Smooth muscle cell (in vitro differentiated cells): ENCODE data around the gene KRTAP10-1. TPM values are rescaled to one million over a fixed set of nuclear protein-coding genes. Genes with fewer than 3 reads are reported as not detected.

Experiments used
- DNase-seq: peaks from one replicate; lab custom pipeline; 2025; ENCODE audit not compliant: unreplicated experiment; lab: John Stamatoyannopoulos, UW
- H2AFZ ChIP-seq: fragments of 200-600 bp; sonication (generic); 2 replicates; pipeline ENCODE4 v1.6.0; 2016; ENCODE audit warnings: antibody characterized with exemption, low read depth, mild to moderate bottlenecking
- H3F3A ChIP-seq: fragments of 200-600 bp; sonication (generic); 2 replicates; pipeline ENCODE4 v1.6.0; 2017; ENCODE audit warnings: antibody characterized with exemption, low read depth
- H3K27ac ChIP-seq: fragments of 200-600 bp; sonication (generic); 2 replicates; pipeline ENCODE4 v1.5.1; 2016; ENCODE audit warnings: low read depth, mild to moderate bottlenecking
- H3K27me3 ChIP-seq: fragments of 200-600 bp; sonication (generic); 2 replicates; pipeline ENCODE4 v1.6.1; 2016; ENCODE audit warnings: low read depth, mild to moderate bottlenecking
- H3K36me3 ChIP-seq: fragments of 200-600 bp; sonication (generic); 2 replicates; pipeline ENCODE4 v1.5.1; 2016; ENCODE audit warnings: low read depth
- H3K4me1 ChIP-seq: fragments of 200-600 bp; sonication (generic); 2 replicates; pipeline ENCODE4 v1.5.1; 2016; ENCODE audit warnings: low read depth
- H3K4me2 ChIP-seq: fragments of 200-600 bp; sonication (generic); 2 replicates; pipeline ENCODE4 v1.6.0; 2016; ENCODE audit warnings: mild to moderate bottlenecking
- H3K4me3 ChIP-seq: fragments of 200-600 bp; sonication (generic); 2 replicates; pipeline ENCODE4 v1.5.1; 2016; ENCODE audit warnings: mild to moderate bottlenecking
- H3K79me2 ChIP-seq: fragments of 200-600 bp; sonication (generic); 2 replicates; pipeline ENCODE4 v1.6.0; 2016; ENCODE audit warnings: low read depth, mild to moderate bottlenecking
- H3K9ac ChIP-seq: fragments of 200-600 bp; sonication (generic); 2 replicates; pipeline ENCODE4 v1.6.0; 2016; ENCODE audit warnings: low read depth
- H3K9me3 ChIP-seq: fragments of 200-600 bp; sonication (generic); replicated peaks from 2 replicates; pipeline ENCODE4 v1.5.1; 2016; ENCODE audit warnings: low read depth
- H4K20me1 ChIP-seq: fragments of 200-600 bp; sonication (generic); 2 replicates; pipeline ENCODE4 v1.6.0; 2016; ENCODE audit warnings: low read depth
- CTCF ChIP-seq: fragments of 200-600 bp; sonication (generic); IDR thresholded peaks from 2 replicates; pipeline ENCODE4 v1.5.1; 2017; ENCODE audit warnings: borderline replicate concordance, mild to moderate bottlenecking, antibody characterized with exemption; ENCODE audit not compliant: insufficient read depth, poor library complexity, severe bottlenecking
- WGBS: methylation state at CpG from one replicate; pipeline ENCODE4 v1.1.7; 2016; ENCODE audit warnings: low lambda C conversion rate; 5-methylcytosine and 5-hydroxymethylcytosine counted together
- polyA plus RNA-seq: library from polyadenylated mRNA; unstranded; fragments of >200 nt; fragmentation: Nextera tagmentation; extraction: Ambion mirVana; gene quantifications from 2 replicates; pipeline ENCODE4 v1.2.1, GENCODE V29; 2016
- total RNA-seq: library from RNA; depleted of rRNA; stranded (reverse); fragments of >200 nt; gene quantifications from 2 replicates; pipeline ENCODE4 v1.2.3, GENCODE V29; 2014

The KRTAP10-1 gene
- total and polyA plus RNA-seq, 2 experiments from 2014 or later: not detected

- DNase-seq: no peak
Observed at GRCh38 chr21:44569861-44570517, 30.0 kb upstream of the KRTAP10-1 start.

GRCh38 chr21:44568667-44569556 lies 28.9 kb upstream of the KRTAP10-1 start:
- Histone ChIP-seq H3K9ac (no peak overlapping the region), H3K4me3 (no peak overlapping the region), H3K9me3 (no peaks in the 10 kb centered on the region), H3K27me3 (no peaks in the 10 kb centered on the region), H3F3A (no peaks in the 10 kb centered on the region), H3K36me3 (no peaks in the 10 kb centered on the region), H3K4me1 (no peaks in the 10 kb centered on the region), H3K27ac (no peak overlapping the region), H3K79me2 (no peaks in the 10 kb centered on the region), H3K4me2 (no peak overlapping the region), H2AFZ (no peak overlapping the region), H4K20me1 (no peaks in the 10 kb centered on the region)
- WGBS: 88% methylated on average over 26 of the region's 27 CpGs
- TF ChIP-seq CTCF: no peak
- DNase-seq: no peak

More at GRCh38 chr21:44569861-44570517, 30.0 kb upstream of the KRTAP10-1 start:
- Histone ChIP-seq H3K4me3 (no peak overlapping the region), H3F3A (no peaks in the 10 kb centered on the region), H3K4me2 (no peak overlapping the region), H3K4me1 (no peaks in the 10 kb centered on the region), H2AFZ (no peak overlapping the region), H3K9ac (no peak overlapping the region), H3K36me3 (no peaks in the 10 kb centered on the region), H3K27me3 (no peaks in the 10 kb centered on the region), H3K79me2 (no peaks in the 10 kb centered on the region), H3K9me3 (no peaks in the 10 kb centered on the region), H4K20me1 (no peaks in the 10 kb centered on the region), H3K27ac (no peak overlapping the region)
- TF ChIP-seq CTCF: no peak
- WGBS: 93% methylated on average over 10 of the region's 12 CpGs

- Histone ChIP-seq H3K36me3 (no peaks in the 10 kb centered on the region), H3K4me2 (no peak overlapping the region), H3K27me3 (no peaks in the 10 kb centered on the region), H4K20me1 (no peaks in the 10 kb centered on the region), H3K79me2 (no peaks in the 10 kb centered on the region), H3K27ac (no peak overlapping the region), H3K9me3 (no peaks in the 10 kb centered on the region), H3K9ac (no peak overlapping the region), H3F3A (no peaks in the 10 kb centered on the region), H3K4me1 (no peaks in the 10 kb centered on the region), H3K4me3 (no peak overlapping the region), H2AFZ (no peak overlapping the region)
- TF ChIP-seq CTCF: no peak
- 93% methylated on average over 12 of the region's 12 CpGs for WGBS
- no peak for DNase-seq
Observed at GRCh38 chr21:44568261-44568660, 28.3 kb upstream of the KRTAP10-1 start.
